Fibroblast of the aortic adventitia (primary cell): ENCODE measurements around the gene VMO1. TPM values are rescaled to one million over a fixed set of nuclear protein-coding genes. Genes with fewer than 3 reads are reported as not detected.

Experiments
- DNase-seq: peaks from one replicate; pipeline ENCODE4 v3.0.0-alpha.2; 2010; ENCODE audit warnings: low read depth
- H3K4me3 ChIP-seq: 2 replicates; pipeline ENCODE4 v1.5.1; 2011; ENCODE audit warnings: low read depth, mild to moderate bottlenecking, control low read depth, low read length, moderate library complexity
- CTCF ChIP-seq: IDR thresholded peaks from 2 replicates; pipeline ENCODE4 v1.5.1; 2011; ENCODE audit warnings: mild to moderate bottlenecking, low read length, control low read depth, inconsistent platforms; ENCODE audit not compliant: insufficient read depth
- total RNA-seq: library from RNA; depleted of rRNA; stranded (reverse); fragments of >200 nt; gene quantifications from 2 replicates; pipeline ENCODE4 v1.2.3, GENCODE V29; 2012; ENCODE audit warnings: low replicate concordance

The VMO1 gene
- total RNA-seq, 1 donor: 0.27 TPM

GRCh38 chr17:4766201-4766600, 20.0 kb downstream of the VMO1 start:
- DNase-seq: no peak
- H3K4me3 ChIP-seq: no peak overlapping the region
- no peak for TF ChIP-seq CTCF

DNA sequence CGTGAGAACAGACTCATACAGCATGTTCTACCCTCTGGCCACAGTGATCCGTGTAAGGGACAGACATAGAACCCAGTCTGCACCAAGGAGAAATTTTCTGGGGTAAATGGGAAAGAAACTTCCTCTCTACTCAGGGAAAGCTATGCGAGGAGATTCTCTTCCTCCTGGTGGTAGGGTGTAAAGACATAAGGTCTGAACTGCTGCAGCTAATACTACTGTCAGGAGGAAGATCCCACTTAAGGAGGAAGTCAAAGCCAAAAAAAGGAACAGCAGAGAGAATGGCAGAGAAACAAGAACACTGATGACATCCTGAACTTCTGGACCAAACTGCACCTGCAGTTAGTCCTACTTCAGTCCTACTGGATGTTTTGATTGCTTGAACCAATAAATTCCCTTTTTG, 21.6 kb downstream of the VMO1 start:
- no peak for TF ChIP-seq CTCF
- no peak for DNase-seq
- H3K4me3 ChIP-seq: no peak overlapping the region

DNA sequence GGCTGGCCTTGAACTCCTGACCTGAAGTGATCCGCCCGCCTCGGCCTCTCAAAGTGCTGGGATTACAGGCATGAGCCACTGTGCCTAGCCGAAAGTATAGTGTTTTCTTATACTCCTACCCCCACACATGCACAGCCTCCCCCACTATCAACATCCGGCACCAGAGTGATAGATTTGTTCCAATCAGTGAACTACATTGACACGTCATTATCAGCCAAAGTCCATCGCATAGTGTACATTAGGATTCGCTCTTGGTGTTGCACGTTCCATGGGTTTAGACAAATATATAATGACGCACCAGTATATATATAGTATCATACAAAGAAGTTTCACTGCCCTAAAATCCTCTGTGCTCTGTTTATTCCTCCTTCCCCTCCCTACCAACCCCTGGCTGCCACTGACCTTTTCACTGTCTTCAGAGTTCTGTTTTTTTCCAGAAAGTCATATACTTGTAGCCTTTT, 26.4 kb downstream of the VMO1 start:
- no peak for TF ChIP-seq CTCF
- DNase-seq: no peak
- no peak overlapping the region for H3K4me3 ChIP-seq

DNA sequence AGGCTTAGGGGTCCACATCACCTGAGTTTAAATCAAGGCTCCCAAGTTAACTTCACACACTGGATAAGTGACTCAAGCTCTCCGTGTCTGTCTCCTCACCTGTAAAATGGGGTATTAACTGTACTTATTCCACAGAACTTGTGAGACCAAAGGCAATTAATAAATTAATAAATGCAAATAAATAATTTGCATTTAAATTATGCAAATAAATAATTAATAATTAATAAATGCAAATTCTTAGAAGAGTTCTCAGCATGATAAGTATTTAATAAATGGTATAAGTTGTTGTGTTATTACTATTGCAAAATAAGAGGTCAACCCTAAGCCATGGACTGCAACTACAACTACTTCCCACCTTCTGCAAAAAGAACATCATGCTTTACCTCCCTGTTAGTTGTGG, 32.8 kb downstream of the VMO1 start:
- no peak for DNase-seq
- TF ChIP-seq CTCF: no peak
- H3K4me3 ChIP-seq: no peak overlapping the region

DNA sequence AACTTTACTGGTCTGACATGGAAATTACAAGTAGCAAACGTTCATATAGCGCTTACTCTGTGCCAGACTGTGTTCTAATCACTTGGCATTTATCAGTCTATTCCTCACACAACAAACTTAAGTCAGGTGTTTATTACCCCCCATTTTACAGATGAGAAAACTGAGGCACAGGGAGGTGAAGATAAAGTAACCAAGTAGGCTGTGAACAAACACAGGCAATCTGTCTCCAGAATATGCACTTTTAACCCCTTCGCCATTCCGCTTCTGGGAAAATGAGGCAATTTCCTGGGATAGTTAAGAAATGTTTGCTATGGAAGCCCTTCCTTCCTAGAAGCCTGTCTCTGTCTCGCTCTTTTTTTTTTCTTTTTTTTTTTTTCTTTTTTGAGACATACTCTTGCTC, 34.2 kb downstream of the VMO1 start:
- DNase-seq: peak; percentile 14
- no peak overlapping the region for H3K4me3 ChIP-seq
- no peak for TF ChIP-seq CTCF

GRCh38 chr17:4750606-4751005, 35.6 kb downstream of the VMO1 start:
- no peak for TF ChIP-seq CTCF
- no peak for DNase-seq
- H3K4me3 ChIP-seq: no peak overlapping the region

DNA sequence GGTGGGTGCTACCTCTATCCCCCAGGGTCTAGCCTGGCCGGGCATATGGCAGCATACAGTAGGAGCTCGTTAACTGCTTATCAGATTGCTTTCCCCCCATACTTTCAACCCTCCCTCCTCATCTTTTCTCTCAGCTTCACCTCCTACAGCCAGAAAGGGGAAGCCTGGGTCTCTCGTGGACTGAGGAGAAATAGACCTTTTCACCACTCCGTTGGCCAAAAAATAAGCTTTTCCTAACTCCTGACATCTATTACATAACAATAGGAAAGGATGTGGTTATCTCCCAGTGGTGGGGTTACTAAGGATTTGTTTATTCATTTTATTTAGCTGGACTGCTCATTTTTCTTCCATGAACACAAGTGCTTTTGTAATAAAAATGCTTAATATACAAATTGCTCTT, 37.5 kb downstream of the VMO1 start:
- H3K4me3 ChIP-seq: no peak overlapping the region
- no peak for TF ChIP-seq CTCF
- DNase-seq: peak; percentile 11
